MCF 10A (cell line): ENCODE measurements around the gene SLC34A1. TPM values are rescaled to one million over a fixed set of nuclear protein-coding genes. Genes with fewer than 3 reads are reported as not detected.

ENCODE experiments used
- BruUV-seq: library from RNA; stranded (reverse); fragments of 400-500 nt; replicated peaks from 2 replicates; lab custom pipeline; 2021; lab: Mats Ljungman, UMichigan
- CTCF ChIA-PET: fragments of 300-600 bp; sonication (Branson Sonifier 250); formaldehyde crosslinking; extraction: SDS; loops from one replicate; lab custom pipeline; 2021; ENCODE audit warnings: antibody characterized with exemption, inconsistent platforms; lab: Yijun Ruan, JAX
- POLR2A ChIA-PET: fragments of 300-600, 350-650 bp; sonication (Branson Sonifier 250); formaldehyde crosslinking; extraction: SDS; loops from one replicate; lab custom pipeline; 2020; ENCODE audit warnings: antibody characterized with exemption, inconsistent platforms; lab: Yijun Ruan, JAX
- DNase-seq: peaks from one replicate; pipeline ENCODE4 v3.0.0-alpha.2; 2018; ENCODE audit not compliant: unreplicated experiment
- H3K27ac Mint-ChIP-seq: one replicate; pipeline ENCODE4 v1.8.0; 2022; ENCODE audit warnings: mild to moderate bottlenecking, low read depth, mixed read lengths; ENCODE audit not compliant: unreplicated experiment
- H3K27me3 Mint-ChIP-seq: one replicate; pipeline ENCODE4 v1.8.0; 2022; ENCODE audit warnings: mixed read lengths; ENCODE audit not compliant: insufficient read depth, unreplicated experiment
- H3K36me3 Mint-ChIP-seq: one replicate; pipeline ENCODE4 v1.8.0; 2022; ENCODE audit warnings: mild to moderate bottlenecking, moderate library complexity, mixed read lengths; ENCODE audit not compliant: insufficient read depth, unreplicated experiment
- H3K4me1 Mint-ChIP-seq: one replicate; pipeline ENCODE4 v1.8.0; 2022; ENCODE audit warnings: mixed read lengths; ENCODE audit not compliant: insufficient read depth, unreplicated experiment
- H3K4me3 Mint-ChIP-seq: one replicate; pipeline ENCODE4 v1.8.0; 2022; ENCODE audit warnings: mild to moderate bottlenecking, moderate library complexity, mixed read lengths; ENCODE audit not compliant: unreplicated experiment
- H3K9me3 Mint-ChIP-seq: one replicate; pipeline ENCODE4 v1.8.0; 2022; ENCODE audit warnings: mixed read lengths; ENCODE audit not compliant: unreplicated experiment
- CTCF ChIP-seq: fragments of 200-600 bp; IDR thresholded peaks from one replicate; pipeline ENCODE4 v1.8.0; 2022; ENCODE audit warnings: antibody characterized with exemption, mild to moderate bottlenecking; ENCODE audit not compliant: unreplicated experiment
- intact Hi-C: fragments of 100-400 bp; cut with micrococcal nuclease; formaldehyde crosslinking; loops from 2 replicates; pipeline ENCODE4 v1.14.1; 2022
- total RNA-seq: library from RNA; stranded (reverse); gene quantifications from 2 replicates; pipeline ENCODE4 v1.2.3, GENCODE V29; 2022

SLC34A1 gene
- total RNA-seq, 1 experiment from 2014 or later, result not detected

GRCh38 chr5:177440990-177441780 is 57.0 kb downstream of the SLC34A1 start:
- Mint-ChIP-seq H3K27ac (no peak overlapping the region), H3K36me3 (peaks cover 69% of the 10 kb centered on the region)

GRCh38 chr5:177442066-177442826 is 58.0 kb downstream of the SLC34A1 start:
- Mint-ChIP-seq H3K27me3 (no peaks in the 10 kb centered on the region), H3K27ac (no peak overlapping the region), H3K9me3 (no peaks in the 10 kb centered on the region), H3K4me3 (no peak overlapping the region), H3K4me1 (peaks cover 12% of the 10 kb centered on the region), H3K36me3 (peaks cover 63% of the 10 kb centered on the region)
- intact Hi-C loops, result no loop called here
- ChIA-PET POLR2A (interaction anchor here (1.0 to 17.7 kb wide), 3 partner anchors 13 to 38 kb away, joined by 3 to 217 read pairs (median 3); partner anchors contain the start of gene GRK6), CTCF (interaction anchor here (0.6 to 5.2 kb wide), 7 partner anchors 8 to 59 kb away, joined by 3 to 54 read pairs (median 4); no protein-coding TSS in a partner anchor)
- no TSS peak for BruUV-seq
- DNase-seq, result no peak
- no peak for TF ChIP-seq CTCF

More at GRCh38 chr5:177440990-177441780, 57.0 kb downstream of the SLC34A1 start:
- Mint-ChIP-seq H3K4me1 (peaks cover 17% of the 10 kb centered on the region), H3K27me3 (no peaks in the 10 kb centered on the region), H3K4me3 (no peak overlapping the region), H3K9me3 (no peaks in the 10 kb centered on the region)
- CTCF ChIA-PET, result interaction anchor here (0.7 to 3.8 kb wide), 8 partner anchors 14 to 58 kb away, joined by 3 to 27 read pairs (median 4); no protein-coding TSS in a partner anchor
- no peak for DNase-seq
- TF ChIP-seq CTCF, result no peak
- intact Hi-C loops, result no loop called here
- BruUV-seq, result no TSS peak
- POLR2A ChIA-PET, result interaction anchor here (1.0 to 17.7 kb wide), 6 partner anchors 12 to 122 kb away, joined by 3 to 217 read pairs (median 4); partner anchors contain the start of genes GRK6 and LMAN2

GRCh38 chr5:177443144-177443983 is 59.1 kb downstream of the SLC34A1 start:
- Mint-ChIP-seq H3K4me3 (no peak overlapping the region), H3K27ac (no peak overlapping the region), H3K27me3 (no peaks in the 10 kb centered on the region), H3K9me3 (no peaks in the 10 kb centered on the region), H3K36me3 (peaks cover 56% of the 10 kb centered on the region), H3K4me1 (peaks cover 16% of the 10 kb centered on the region)
- ChIA-PET POLR2A (interaction anchor here (5.6 to 17.7 kb wide), 2 partner anchors 12 to 15 kb away, joined by 44 to 217 read pairs; partner anchors contain the start of gene GRK6), CTCF (interaction anchor here (0.5 to 5.2 kb wide), 7 partner anchors 12 to 333 kb away, joined by 3 to 54 read pairs (median 23); partner anchors contain the start of gene GRK6)
- intact Hi-C loops, result no loop called here
- no peak for TF ChIP-seq CTCF
- BruUV-seq, result no TSS peak
- DNase-seq, result no peak
